HPDE6-E6E7 (cell line): ENCODE data around the gene WWP2.
A peak's percentile ranks its signal among the peaks of the same experiment; 100 is the strongest.
"Not testable (repeated sequence)": the region's sequence is repeated elsewhere in the genome, so short reads cannot be mapped to it uniquely, and the experiment has no call there.

Experiments
- DNase-seq: peaks from one replicate; pipeline ENCODE4 v3.0.0; 2011; ENCODE audit warnings: missing footprints; ENCODE audit errors: extremely low spot score

Gene WWP2

DNA sequence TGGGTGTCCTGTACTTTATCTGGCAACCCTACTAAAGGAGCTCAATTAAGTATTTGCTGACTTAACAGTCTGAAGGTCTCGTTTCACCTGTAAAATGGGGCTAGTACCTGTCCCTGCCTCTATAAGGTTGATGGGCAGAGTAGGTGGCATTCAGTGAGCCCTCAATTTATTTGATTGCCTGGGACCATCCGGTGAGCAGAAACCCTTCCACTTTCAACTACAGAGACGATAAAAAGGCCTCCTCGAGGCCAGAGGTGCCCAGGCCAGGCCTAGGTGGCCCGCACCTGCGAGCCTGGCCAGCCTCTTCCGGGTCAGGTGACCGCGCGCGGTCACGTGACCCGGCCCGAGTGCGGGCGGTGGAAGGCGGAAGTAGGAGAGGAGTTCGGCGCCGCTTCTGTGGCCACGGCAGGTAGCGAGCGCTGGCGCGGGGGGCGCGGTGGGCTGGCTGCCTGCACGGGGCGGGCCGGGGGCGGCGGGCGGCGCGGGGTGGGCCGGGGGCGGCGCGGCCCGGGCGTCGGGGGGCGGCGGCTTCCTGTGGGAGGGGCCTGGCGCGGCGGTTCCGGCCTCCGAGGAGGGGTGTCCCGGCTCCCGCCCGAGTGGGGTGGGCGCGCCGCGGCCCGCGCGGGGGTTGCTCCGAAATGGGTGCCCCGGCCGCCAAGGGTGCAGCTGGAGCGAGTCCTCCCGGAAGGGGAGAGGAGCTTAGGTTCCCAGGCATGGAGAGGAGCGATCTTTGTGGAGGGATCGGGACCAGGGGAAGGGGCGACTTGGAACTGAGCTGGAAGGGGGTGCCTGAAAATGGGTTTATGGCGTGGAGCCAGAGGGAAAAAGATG lies at the start of gene WWP2:
WWP2 (plus strand) TSS at position 350 of the 831 bp plus-strand sequence. CDS start 24,679 bp downstream, outside the sequence.
- peak; percentile 90 for DNase-seq

- no peak for DNase-seq
These were observed 49.1 kb upstream of the WWP2 start for GRCh38 chr16:69712914-69713581.

- no peak for DNase-seq
These were observed 45.1 kb upstream of the WWP2 start for GRCh38 chr16:69717066-69717465.

GRCh38 chr16:69718111-69718764 lies 43.9 kb upstream of the WWP2 start:
- no peak for DNase-seq

DNA sequence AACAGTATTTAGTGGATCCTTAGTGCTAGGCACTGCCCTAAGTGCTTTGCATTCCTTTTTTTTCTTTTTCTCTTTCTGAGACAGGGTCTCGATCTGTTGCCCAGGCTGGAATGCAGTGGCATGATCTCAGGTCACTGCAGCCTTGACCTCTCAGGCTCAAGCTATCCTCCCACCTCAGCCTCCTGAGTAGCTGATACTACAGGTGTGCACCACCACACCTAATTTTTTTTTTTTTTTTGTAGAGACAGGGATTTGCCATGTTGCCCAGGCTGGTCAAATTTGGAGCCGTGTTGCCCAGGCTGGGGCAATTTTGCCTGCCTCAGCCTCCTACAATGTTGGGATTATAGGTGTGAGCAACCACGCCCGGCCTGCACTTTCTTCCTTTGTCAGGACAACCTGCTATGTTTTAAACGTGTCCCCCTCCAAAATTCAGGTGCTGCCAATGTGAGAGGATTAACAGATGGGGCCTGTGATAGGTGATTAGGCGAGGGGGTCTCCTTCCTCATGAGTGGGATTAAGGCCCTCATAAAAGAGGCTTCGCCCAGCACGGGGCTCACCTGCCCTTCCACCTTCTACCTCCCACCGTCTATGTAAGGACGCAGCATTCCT lies 41.2 kb upstream of the WWP2 start:
- DNase-seq, result no peak

DNA sequence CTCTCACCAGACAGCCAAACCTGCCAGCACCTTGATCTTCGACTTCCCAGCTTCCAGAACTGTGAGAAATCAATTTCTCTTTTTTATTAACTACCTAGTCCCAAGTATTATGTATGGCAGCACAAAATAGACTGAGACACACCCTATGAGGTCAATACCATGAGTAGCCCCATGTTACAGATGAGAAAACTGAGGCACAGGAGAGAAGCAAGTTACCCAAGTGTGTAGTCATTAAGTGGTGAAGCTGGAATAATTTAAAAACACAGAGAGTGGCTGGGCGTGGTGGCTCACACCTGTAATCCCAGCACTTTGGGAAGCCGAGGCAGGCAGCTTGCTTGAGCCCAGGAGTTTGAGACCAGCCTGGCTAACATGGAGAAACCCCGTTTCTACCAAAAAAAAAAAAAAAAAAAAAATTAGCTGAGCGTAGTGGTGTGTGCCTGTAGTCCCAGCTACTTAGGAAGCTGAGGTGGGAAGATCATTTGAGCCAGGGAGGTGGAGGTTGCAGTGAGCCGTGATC lies 40.6 kb upstream of the WWP2 start:
- no peak for DNase-seq

DNA sequence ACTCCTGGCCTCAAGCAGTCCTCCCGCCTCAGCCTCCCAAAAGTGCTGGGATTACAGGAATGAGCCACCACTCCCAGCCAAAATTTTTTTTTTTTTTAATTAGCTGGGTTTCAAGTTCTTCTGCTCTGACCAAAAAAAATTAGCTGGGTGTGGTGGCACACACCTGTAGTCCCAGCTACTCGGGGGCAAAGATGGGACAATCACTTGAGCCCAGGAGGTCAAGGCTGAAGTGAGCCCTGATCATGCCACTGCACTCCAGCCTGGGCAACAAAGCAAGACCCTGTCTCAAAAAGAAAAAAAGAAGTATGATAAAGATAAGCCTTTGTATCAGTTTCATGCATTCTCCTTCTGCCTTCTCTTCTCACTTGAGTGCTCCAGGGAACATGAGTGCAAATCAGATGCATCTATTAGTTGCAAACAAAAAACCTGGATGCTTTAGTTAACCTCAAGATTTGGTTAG lies 37.7 kb upstream of the WWP2 start:
- DNase-seq, result no peak

- DNase-seq, result no peak
These were observed 37.1 kb upstream of the WWP2 start for GRCh38 chr16:69724981-69725479.

GRCh38 chr16:69725480-69726312 lies 36.4 kb upstream of the WWP2 start:
- no peak for DNase-seq

- peak; percentile 99 for DNase-seq
These were observed 35.6 kb upstream of the WWP2 start, which contains the start of gene NQO1 for GRCh38 chr16:69726313-69727060. NQO1 (minus strand) TSS chr16:69726560; CDS start chr16:69726439, 121 bp downstream.

DNA sequence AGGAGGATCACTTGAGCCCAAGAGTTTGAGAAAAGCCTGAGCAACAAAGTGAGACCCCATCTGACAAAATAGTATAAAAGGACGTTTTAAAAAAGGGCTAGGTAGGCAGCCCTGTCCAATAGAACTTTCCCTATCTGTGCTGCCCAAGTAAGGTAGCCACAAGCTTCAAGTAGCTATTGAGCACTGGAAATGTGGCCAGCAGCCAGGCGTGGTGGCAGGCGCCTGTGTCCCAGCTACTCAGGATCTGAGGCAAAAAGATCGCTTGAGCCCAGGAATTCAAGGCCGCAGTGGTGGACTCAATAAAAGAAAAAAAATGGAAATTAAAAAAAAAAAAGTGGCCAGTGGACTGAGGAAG lies 34.2 kb upstream of the WWP2 start:
- no peak for DNase-seq

DNA sequence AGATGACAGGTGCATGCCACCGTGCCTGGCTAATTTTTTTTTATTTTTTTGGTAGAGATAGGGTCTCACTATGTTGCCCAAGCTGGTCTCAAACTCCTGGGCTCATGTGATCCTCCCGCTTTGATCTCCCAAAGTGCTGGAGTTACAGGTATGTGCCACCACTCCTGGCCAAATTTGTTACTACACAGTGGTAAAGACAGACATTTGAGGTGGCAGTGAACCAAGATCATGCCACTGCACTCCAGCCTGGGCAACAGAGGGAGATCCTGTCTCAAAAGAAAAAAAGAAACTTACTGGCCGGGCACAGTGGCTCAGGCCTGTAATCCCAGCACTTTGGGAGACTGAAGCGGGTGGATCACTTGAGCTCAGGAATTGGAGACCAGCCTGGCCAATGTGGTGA lies 33.1 kb upstream of the WWP2 start:
- not testable (repeated sequence) for DNase-seq

DNA sequence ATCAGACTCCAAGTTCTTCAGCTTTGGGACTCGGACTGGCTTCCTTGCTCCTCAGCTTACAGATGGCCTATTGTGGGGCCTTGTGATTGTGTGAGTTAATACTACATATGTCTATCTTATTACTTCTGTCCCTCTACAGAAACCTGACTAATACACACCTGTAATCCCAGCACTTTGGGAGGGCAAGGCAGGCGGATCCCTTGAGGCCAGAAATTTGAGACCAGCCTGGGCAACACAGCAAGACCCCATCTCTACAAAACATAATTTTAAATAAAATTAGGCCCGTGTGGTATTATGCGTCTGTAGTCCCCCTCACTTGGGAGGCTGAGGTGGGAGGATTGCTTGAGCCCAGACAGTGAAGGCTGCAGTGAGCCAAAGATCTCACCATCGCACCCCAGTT lies 30.9 kb upstream of the WWP2 start:
- DNase-seq, result not testable (repeated sequence)

DNA sequence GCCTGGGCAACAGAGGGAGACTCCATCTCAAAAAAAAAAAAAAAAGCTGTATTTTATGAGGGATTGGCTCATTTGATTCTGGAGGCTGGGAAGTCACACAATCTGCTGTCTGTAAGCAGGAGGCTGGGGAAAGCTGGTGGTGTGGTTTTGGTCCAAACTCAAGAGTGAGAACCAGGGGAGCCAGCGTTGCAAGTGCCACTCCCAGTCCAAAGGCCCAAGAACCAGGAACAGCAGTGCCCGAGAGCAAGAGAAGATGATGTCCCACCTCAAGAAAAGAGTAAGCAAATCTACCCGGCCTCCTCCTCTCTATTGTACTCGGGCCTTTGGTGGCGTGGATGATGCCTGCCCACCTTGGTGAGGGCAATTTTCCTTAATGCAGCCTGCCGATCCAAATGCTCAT lies 30.0 kb upstream of the WWP2 start:
- no peak for DNase-seq

DNA sequence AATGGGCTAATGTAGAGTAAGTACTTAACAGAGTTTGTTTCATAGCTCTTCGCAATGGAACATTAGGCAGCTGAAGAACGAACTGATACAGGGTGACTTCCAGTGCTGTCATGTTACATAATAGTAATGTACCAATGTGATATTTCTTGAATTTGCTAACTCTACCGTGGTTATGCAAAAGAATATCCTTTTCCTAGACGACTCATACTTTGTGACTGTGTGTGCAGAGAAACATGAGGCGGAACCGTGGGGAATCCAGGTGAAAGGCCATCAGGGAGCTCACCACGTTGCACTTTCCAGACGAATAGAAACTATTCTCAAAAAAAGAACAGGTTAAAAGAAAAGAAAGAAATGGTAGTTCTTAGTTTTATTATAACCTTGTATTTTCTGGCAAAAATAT lies 20.6 kb upstream of the WWP2 start:
- no peak for DNase-seq

GRCh38 chr16:69741951-69742904 lies 19.9 kb upstream of the WWP2 start:
- DNase-seq, result no peak

- no peak for DNase-seq
These were observed 17.5 kb upstream of the WWP2 start for GRCh38 chr16:69744363-69745231.

DNA sequence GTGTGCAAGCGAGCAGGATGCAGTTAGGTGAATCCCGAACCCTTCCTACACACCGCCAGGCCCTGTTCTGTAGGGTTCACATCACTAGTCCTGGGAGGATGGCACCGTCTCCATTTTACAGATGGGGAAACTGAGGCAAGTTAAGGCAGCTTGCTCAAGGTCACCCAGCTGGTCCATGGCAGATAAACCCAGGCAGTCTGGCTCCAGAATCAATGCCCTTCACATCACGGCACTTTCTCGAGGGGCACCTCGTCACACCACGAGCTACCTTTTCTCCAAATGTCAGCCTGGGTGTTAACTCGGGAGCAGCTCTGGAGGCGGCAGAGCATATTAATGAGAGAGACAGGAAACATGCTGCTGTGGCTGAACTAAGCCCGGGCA lies 16.9 kb upstream of the WWP2 start:
- no peak for DNase-seq
